ENCODE results near the gene CCDC102B. TPM values are rescaled to one million over a fixed set of nuclear protein-coding genes. Genes with fewer than 3 reads are reported as not detected.

Gene CCDC102B
- total RNA-seq, 2 donors from 2014 or later = 4.9 to 5.0 TPM

DNA sequence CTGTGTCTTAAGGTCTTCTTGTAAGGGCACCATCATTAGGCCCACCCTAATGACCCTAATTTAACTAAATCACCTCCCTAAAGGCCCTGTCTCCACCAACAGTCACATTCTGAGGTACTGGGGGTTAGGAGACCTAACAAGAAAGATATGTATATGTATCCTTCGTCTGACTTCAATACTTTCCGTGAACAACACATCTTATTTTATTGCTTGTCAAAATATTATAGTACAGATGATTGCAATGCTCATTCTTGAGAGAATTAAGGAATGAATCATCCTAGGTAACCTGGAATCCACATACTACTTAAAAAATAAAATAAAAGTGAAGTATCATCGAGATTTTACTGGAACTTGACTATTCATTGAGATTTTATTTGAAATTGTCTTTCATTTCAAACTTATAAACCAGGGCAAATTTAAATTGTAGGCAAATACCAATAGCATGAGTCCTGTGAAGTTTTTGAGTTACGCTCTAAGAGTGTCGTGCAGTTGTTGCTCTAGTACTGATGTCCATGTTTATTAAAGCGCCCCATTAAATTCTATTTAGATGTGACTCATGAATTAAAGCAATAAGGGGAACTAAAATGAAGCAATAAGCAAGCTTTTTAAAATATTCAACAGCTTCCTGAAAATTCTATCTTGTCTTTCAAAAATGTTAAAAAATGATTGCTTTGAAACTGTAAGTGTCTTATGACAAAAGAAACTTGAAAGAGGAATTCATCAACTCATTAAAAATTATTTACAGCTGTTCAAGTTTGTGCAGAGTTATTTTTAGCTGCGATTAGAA, 40.0 kb downstream of the CCDC102B start:
- Histone ChIP-seq H3K9ac (ENCODE audit: extremely low read depth, low read length, poor library complexity, severe bottlenecking) (no peak overlapping the region), H3K27me3 (ENCODE audit: control insufficient read depth, insufficient read depth, low read length, poor library complexity, severe bottlenecking) (no peaks in the 10 kb centered on the region), H3K27ac (ENCODE audit: low read depth, low read length) (no peak overlapping the region), H3K4me1 (ENCODE audit: control insufficient read depth, insufficient read depth, low read length) (no peaks in the 10 kb centered on the region), H3K36me3 (ENCODE audit: control insufficient read depth, insufficient read depth, low read length) (no peaks in the 10 kb centered on the region), H3K9me3 (ENCODE audit: control insufficient read depth, low read length) (no peaks in the 10 kb centered on the region), H3K4me3 (ENCODE audit: low read length) (no peak overlapping the region)
- H3K4me1 Mint-ChIP-seq = no peaks in the 10 kb centered on the region
- no peak for DNase-seq
- no peaks in the 10 kb centered on the region for H3K9me3 Mint-ChIP-seq
- H3K27me3 Mint-ChIP-seq (ENCODE audit: insufficient read depth) = no peaks in the 10 kb centered on the region
- 94 to 100% methylated on average over 3 to 5 of the region's 7 CpGs for WGBS, 2 experiments (ENCODE audit: insufficient coverage in 1 of 2, insufficient read length in 1 of 2)
- TF ChIP-seq, protein P1, sequence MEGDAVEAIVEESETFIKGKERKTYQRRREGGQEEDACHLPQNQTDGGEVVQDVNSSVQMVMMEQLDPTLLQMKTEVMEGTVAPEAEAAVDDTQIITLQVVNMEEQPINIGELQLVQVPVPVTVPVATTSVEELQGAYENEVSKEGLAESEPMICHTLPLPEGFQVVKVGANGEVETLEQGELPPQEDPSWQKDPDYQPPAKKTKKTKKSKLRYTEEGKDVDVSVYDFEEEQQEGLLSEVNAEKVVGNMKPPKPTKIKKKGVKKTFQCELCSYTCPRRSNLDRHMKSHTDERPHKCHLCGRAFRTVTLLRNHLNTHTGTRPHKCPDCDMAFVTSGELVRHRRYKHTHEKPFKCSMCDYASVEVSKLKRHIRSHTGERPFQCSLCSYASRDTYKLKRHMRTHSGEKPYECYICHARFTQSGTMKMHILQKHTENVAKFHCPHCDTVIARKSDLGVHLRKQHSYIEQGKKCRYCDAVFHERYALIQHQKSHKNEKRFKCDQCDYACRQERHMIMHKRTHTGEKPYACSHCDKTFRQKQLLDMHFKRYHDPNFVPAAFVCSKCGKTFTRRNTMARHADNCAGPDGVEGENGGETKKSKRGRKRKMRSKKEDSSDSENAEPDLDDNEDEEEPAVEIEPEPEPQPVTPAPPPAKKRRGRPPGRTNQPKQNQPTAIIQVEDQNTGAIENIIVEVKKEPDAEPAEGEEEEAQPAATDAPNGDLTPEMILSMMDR (conservative IDR thresholded peaks at IDR 0.05) = no peak
- no peak overlapping the region for H3K27ac Mint-ChIP-seq
- no peaks in the 10 kb centered on the region for H3K36me3 Mint-ChIP-seq (ENCODE audit: low read depth)
- H3K4me3 Mint-ChIP-seq = no peak overlapping the region

DNA sequence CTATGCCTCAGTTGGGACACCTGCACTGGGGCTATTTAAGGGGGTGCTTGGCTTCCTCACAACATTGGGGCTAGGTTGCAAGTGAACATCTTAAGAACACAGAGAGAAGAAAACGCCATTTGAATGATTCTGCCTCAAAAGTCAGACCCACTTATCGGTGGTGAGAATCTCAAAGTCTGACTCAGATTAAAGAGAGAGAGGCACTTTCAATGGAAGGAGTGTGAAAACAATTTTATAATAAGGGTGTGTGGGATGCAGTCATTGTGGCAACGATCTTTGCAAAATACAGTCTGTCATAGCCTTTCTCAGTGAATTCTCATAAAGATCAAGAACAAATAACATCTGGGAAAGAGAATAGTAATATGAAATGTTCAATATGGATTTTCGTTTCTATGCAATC, 41.8 kb downstream of the CCDC102B start:
- no peak overlapping the region for H3K27ac ChIP-seq (ENCODE audit: low read depth, low read length)

DNA sequence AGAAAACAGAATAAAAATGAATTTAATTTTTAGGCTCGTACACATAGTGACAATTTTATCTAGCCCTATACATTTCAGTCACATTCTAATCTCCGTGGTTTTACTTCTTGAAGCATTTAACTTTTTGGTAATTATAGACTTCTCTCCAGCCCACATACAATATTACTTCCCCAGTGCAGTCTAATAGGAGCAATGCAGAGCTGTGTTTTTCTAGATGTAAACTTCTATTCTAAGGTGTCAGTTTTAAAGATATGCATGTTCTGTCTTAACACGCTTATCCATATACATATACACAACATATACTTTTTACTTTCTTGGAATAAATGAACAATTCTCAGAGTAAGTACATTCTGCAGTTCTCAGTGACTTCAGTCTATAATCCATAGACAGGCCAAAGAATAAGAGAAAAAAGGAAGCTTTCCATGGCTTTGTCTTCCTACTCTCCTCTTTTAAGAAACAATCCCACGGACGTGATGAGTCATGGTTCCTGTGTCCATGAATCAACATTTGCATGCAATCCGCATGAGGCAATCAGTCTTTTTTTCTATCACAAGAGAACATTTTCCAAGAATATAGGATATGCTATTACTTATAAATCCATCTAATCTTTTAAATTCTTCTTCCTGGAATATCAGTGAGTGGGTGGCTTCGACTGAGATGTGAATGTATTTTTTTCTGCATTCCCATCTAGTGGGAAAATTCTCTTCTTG, 42.8 kb downstream of the CCDC102B start:
- TF ChIP-seq, protein P1 (conservative IDR thresholded peaks at IDR 0.05) = no peak
- H3K9ac ChIP-seq (ENCODE audit: extremely low read depth, low read length, poor library complexity, severe bottlenecking) = no peak overlapping the region
- no peak overlapping the region for H3K27ac ChIP-seq (ENCODE audit: low read depth, low read length)
- H3K9me3 ChIP-seq (ENCODE audit: control insufficient read depth, low read length) = no peaks in the 10 kb centered on the region
- H3K9me3 Mint-ChIP-seq = no peaks in the 10 kb centered on the region
- no peaks in the 10 kb centered on the region for H3K27me3 Mint-ChIP-seq (ENCODE audit: insufficient read depth)
- no peaks in the 10 kb centered on the region for H3K4me1 ChIP-seq (ENCODE audit: control insufficient read depth, insufficient read depth, low read length)
- DNase-seq = no peak
- WGBS, 2 experiments (ENCODE audit: insufficient coverage in 1 of 2, insufficient read length in 1 of 2) = 80% methylated on average over 5 to 7 of the region's 7 CpGs
- no peaks in the 10 kb centered on the region for H3K27me3 ChIP-seq (ENCODE audit: control insufficient read depth, insufficient read depth, low read length, poor library complexity, severe bottlenecking)
- H3K27ac Mint-ChIP-seq = peak overlapping the region; percentile 39
- H3K4me3 Mint-ChIP-seq = no peak overlapping the region
- H3K4me3 ChIP-seq (ENCODE audit: low read length) = no peak overlapping the region
- H3K4me1 Mint-ChIP-seq = no peaks in the 10 kb centered on the region
- H3K36me3 ChIP-seq (ENCODE audit: control insufficient read depth, insufficient read depth, low read length) = no peaks in the 10 kb centered on the region
- no peaks in the 10 kb centered on the region for H3K36me3 Mint-ChIP-seq (ENCODE audit: low read depth)

More for the DNA sequence above, 41.8 kb downstream of the CCDC102B start:
- H3K9ac ChIP-seq (ENCODE audit: extremely low read depth, low read length, poor library complexity, severe bottlenecking) = no peak overlapping the region
- Mint-ChIP-seq H3K36me3 (ENCODE audit: low read depth) (no peaks in the 10 kb centered on the region), H3K27ac (no peak overlapping the region), H3K9me3 (no peaks in the 10 kb centered on the region), H3K4me3 (no peak overlapping the region), H3K4me1 (no peaks in the 10 kb centered on the region), H3K27me3 (ENCODE audit: insufficient read depth) (no peaks in the 10 kb centered on the region)
- H3K9me3 ChIP-seq (ENCODE audit: control insufficient read depth, low read length) = no peaks in the 10 kb centered on the region
- TF ChIP-seq, protein P1 (conservative IDR thresholded peaks at IDR 0.05) = no peak
- no peaks in the 10 kb centered on the region for H3K4me1 ChIP-seq (ENCODE audit: control insufficient read depth, insufficient read depth, low read length)
- H3K36me3 ChIP-seq (ENCODE audit: control insufficient read depth, insufficient read depth, low read length) = no peaks in the 10 kb centered on the region
- no peak overlapping the region for H3K4me3 ChIP-seq (ENCODE audit: low read length)
- H3K27me3 ChIP-seq (ENCODE audit: control insufficient read depth, insufficient read depth, low read length, poor library complexity, severe bottlenecking) = no peaks in the 10 kb centered on the region
- no peak for DNase-seq
- 84 to 97% methylated on average over 3 of the region's 4 CpGs for WGBS, 2 experiments (ENCODE audit: insufficient coverage in 1 of 2, insufficient read length in 1 of 2)

Data from endodermal cell (in vitro differentiated cells).